Endothelial cell of umbilical vein (primary cell): ENCODE results near the gene COL15A1. TPM values are rescaled to one million over a fixed set of nuclear protein-coding genes. Genes with fewer than 3 reads are reported as not detected.
A peak's percentile ranks its signal among the peaks of the same experiment; 100 is the strongest.

Experiments used
- BruUV-seq: library from RNA; stranded (reverse); fragments of 400-500 nt; replicated peaks from 2 replicates; lab custom pipeline; 2021; lab: Mats Ljungman, UMichigan
- CTCF ChIA-PET: fragments of 300-600, 350-600 bp; sonication (Branson Sonifier 250); formaldehyde crosslinking; loops from one replicate; lab custom pipeline; 2021; ENCODE audit warnings: antibody characterized with exemption, inconsistent platforms; lab: Charles Lee
- POLR2A ChIA-PET: fragments of 300-600, 350-600 bp; sonication (Branson Sonifier 250); formaldehyde crosslinking; loops from one replicate; lab custom pipeline; 2021; ENCODE audit warnings: antibody characterized with exemption, inconsistent platforms; lab: Charles Lee
- DNase-seq: peaks from one replicate; pipeline ENCODE4 v3.0.0-alpha.2; 2011; ENCODE audit warnings: low read depth, low spot score
- FAIRE-seq: peaks from 2 replicates; lab custom pipeline; 2011; peaks lifted over from hg19 to GRCh38; lab: Jason Lieb, UNC
- H2AFZ ChIP-seq: 2 replicates; pipeline ENCODE4 v1.6.0; 2012; ENCODE audit warnings: low read depth, low read length, control low read depth, inconsistent platforms
- H3K27ac ChIP-seq: 2 replicates; pipeline ENCODE4 v1.5.1; 2011; ENCODE audit warnings: low read depth, mild to moderate bottlenecking, control low read depth, low read length, moderate library complexity; ENCODE audit not compliant: insufficient read depth
- H3K27me3 ChIP-seq, 2 experiments: 2 replicates each; pipeline versions ENCODE4 v1.6.0 to v1.6.1; 2011; ENCODE audit warnings: low read length in 2 of 2, mixed read lengths in 1 of 2; ENCODE audit not compliant: control insufficient read depth in 2 of 2, insufficient read depth in 2 of 2
- H3K36me3 ChIP-seq, 2 experiments: 2 replicates in 1 of 2; 3 replicates in 1 of 2; pipeline ENCODE4 v1.5.1; 2011; ENCODE audit warnings: low read length in 2 of 2, mild to moderate bottlenecking in 1 of 2, moderate library complexity in 1 of 2; ENCODE audit not compliant: control insufficient read depth in 2 of 2, insufficient read depth in 2 of 2; ENCODE audit errors: extremely low read depth in 1 of 2
- H3K4me1 ChIP-seq: 3 replicates; pipeline ENCODE4 v1.5.1; 2011; ENCODE audit warnings: mild to moderate bottlenecking, low read length; ENCODE audit not compliant: control insufficient read depth, insufficient read depth; ENCODE audit errors: extremely low read depth
- H3K4me2 ChIP-seq: 2 replicates; pipeline ENCODE4 v1.6.1; 2011; ENCODE audit warnings: low read length, control low read depth, mixed read lengths; ENCODE audit not compliant: insufficient read depth
- H3K4me3 ChIP-seq, 3 experiments: fragments of 200-600 bp in 1 of 3; sonication (generic), shearing (Covaris generic) in 1 of 3; replicated peaks in 1 of 3; 2 replicates each; pipeline ENCODE4 v1.5.1; 2011 to 2016; ENCODE audit warnings: control low read depth in 3 of 3, low read length in 3 of 3, mild to moderate bottlenecking in 2 of 3, inconsistent platforms in 1 of 3, low read depth in 1 of 3, moderate library complexity in 1 of 3; ENCODE audit not compliant: insufficient read depth in 1 of 3
- H3K79me2 ChIP-seq: 2 replicates; pipeline ENCODE4 v1.6.0; 2012; ENCODE audit warnings: low read length, inconsistent platforms; ENCODE audit not compliant: control insufficient read depth, insufficient read depth
- H3K9ac ChIP-seq: replicated peaks from 2 replicates; pipeline ENCODE3; 2011; ENCODE audit warnings: low read length, control low read depth; ENCODE audit not compliant: insufficient read depth; ENCODE audit errors: extremely low read depth
- H3K9me1 ChIP-seq: replicated peaks from 3 replicates; pipeline ENCODE4 v1.6.0; 2011; ENCODE audit warnings: mild to moderate bottlenecking, low read length; ENCODE audit not compliant: control insufficient read depth, insufficient read depth; ENCODE audit errors: extremely low read depth
- H3K9me3 ChIP-seq: replicated peaks from 2 replicates; pipeline ENCODE4 v1.5.1; 2012; ENCODE audit warnings: low read length, inconsistent platforms; ENCODE audit not compliant: control insufficient read depth, insufficient read depth
- H4K20me1 ChIP-seq: replicated peaks from 2 replicates; pipeline ENCODE3; 2011; ENCODE audit warnings: mild to moderate bottlenecking, low read length; ENCODE audit not compliant: control insufficient read depth, insufficient read depth; ENCODE audit errors: extremely low read depth
- CTCF ChIP-seq, 2 donors: IDR thresholded peaks; 1 replicate in 1 of 2; 2 replicates in 1 of 2; pipeline ENCODE4 v1.5.1; 2011; ENCODE audit warnings: low read length in 2 of 2, mild to moderate bottlenecking in 2 of 2, moderate library complexity in 2 of 2, control low read depth in 1 of 2, inconsistent platforms in 1 of 2, low read depth in 1 of 2; ENCODE audit not compliant: insufficient read depth in 1 of 2; ENCODE audit errors: extremely low read depth in 1 of 2
- FOS ChIP-seq: IDR thresholded peaks from 2 replicates; pipeline ENCODE4 v1.6.1; 2011; ENCODE audit warnings: mild to moderate bottlenecking, low read length, moderate library complexity, borderline replicate concordance; ENCODE audit not compliant: insufficient read depth
- GATA2 ChIP-seq: IDR thresholded peaks from 2 replicates; pipeline ENCODE4 v1.7.0; 2011; ENCODE audit warnings: low read depth, mild to moderate bottlenecking, moderate library complexity, mixed read lengths, low read length; ENCODE audit not compliant: insufficient read length, insufficient read depth
- JUN ChIP-seq: IDR thresholded peaks from 2 replicates; pipeline ENCODE4 v1.6.1; 2011; ENCODE audit warnings: borderline replicate concordance, low read depth; ENCODE audit not compliant: insufficient read length, insufficient read depth
- MYC ChIP-seq: IDR thresholded peaks from one replicate; pipeline ENCODE4 v1.6.1; 2011; ENCODE audit warnings: mild to moderate bottlenecking, low read depth, low read length
- POLR2A ChIP-seq: IDR thresholded peaks from 2 replicates; pipeline ENCODE4 v1.6.1; 2012; ENCODE audit warnings: low read depth, mild to moderate bottlenecking, control low read depth, low read length
- POLR2AphosphoS5 ChIP-seq: IDR thresholded peaks from 2 replicates; pipeline ENCODE4 v1.6.1; 2012; ENCODE audit warnings: low read depth, mild to moderate bottlenecking, control low read depth, low read length, moderate library complexity; ENCODE audit not compliant: insufficient read depth
- dilution Hi-C: fragments of 300-500 bp; cut with MboI; formaldehyde crosslinking; loops from one replicate; pipeline ENCODE4 v1.15.0; 2019; ENCODE audit warnings: low sequenced_read_pairs; ENCODE audit not compliant: extremely low pct_ligation_motif_present
- intact Hi-C: fragments of 100-400 bp; cut with micrococcal nuclease; formaldehyde crosslinking; loops from one replicate; pipeline ENCODE4 v1.10.0; 2022
- polyA plus RNA-seq, 4 experiments: library from polyadenylated mRNA; depleted of rRNA in 3 of 4; stranded (reverse) in 3 of 4; unstranded in 1 of 4; fragments of >200 nt; gene quantifications; 2 replicates each; pipeline versions ENCODE4 v1.2.1 to v1.2.3, GENCODE V29; 2011 to 2012; ENCODE audit warnings: missing spikeins in 1 of 4
- total RNA-seq: library from RNA; stranded (reverse); gene quantifications from 2 replicates; pipeline ENCODE4 v1.2.3, GENCODE V29; 2021
- TF ChIP-seq, protein P1 (sequence below): IDR thresholded peaks from 2 replicates; pipeline ENCODE4 v1.6.1; 2011; ENCODE audit not compliant: insufficient read depth, insufficient read length

The COL15A1 gene
- total and polyA plus RNA-seq, 2 donors (not counting 3 experiments of a cell fraction or from before 2014, with no cell fraction given) = not detected

GRCh38 chr9:99085949-99086948 is 142.5 kb downstream of the COL15A1 start:
- no TSS peak for BruUV-seq
- H3K9ac ChIP-seq = no peak overlapping the region
- H3K4me3 ChIP-seq = no peak overlapping the region
- ChIA-PET CTCF (no interaction called here), POLR2A (no interaction called here)
- peaks cover 0 to 2% of the 10 kb centered on the region in 2 experiments for H3K27me3 ChIP-seq
- intact Hi-C loops (loop anchor here (2.0 kb wide), 1 partner anchor 19 kb away; the partner anchor contains the start of gene TGFBR1), dilution Hi-C loops (no loop called here)
- H3K79me2 ChIP-seq = no peaks in the 10 kb centered on the region
- no peaks in the 10 kb centered on the region for H4K20me1 ChIP-seq
- no peaks in the 10 kb centered on the region for H3K9me1 ChIP-seq
- H3K27ac ChIP-seq = no peak overlapping the region
- FAIRE-seq = peak; percentile 62
- no peak overlapping the region for H2AFZ ChIP-seq
- no peaks in the 10 kb centered on the region for H3K36me3 ChIP-seq
- peak overlapping the region; percentile 16 for H3K4me2 ChIP-seq
- TF ChIP-seq CTCF (IDR thresholded peaks at IDR 0.05; ENCODE audit: extremely low read depth in 1 of 2, insufficient read depth in 1 of 2, low read depth in 1 of 2, low read length in 2 of 2) (no peak), JUN (no peak), POLR2A (no peak), GATA2 (no peak), MYC (no peak), FOS (peak; percentile 49), POLR2AphosphoS5 (no peak)
- TF ChIP-seq, protein P1, sequence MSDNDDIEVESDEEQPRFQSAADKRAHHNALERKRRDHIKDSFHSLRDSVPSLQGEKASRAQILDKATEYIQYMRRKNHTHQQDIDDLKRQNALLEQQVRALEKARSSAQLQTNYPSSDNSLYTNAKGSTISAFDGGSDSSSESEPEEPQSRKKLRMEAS = no peak
- DNase-seq = peak; percentile 7
- no peaks in the 10 kb centered on the region for H3K4me1 ChIP-seq
- H3K9me3 ChIP-seq = no peaks in the 10 kb centered on the region
